Neural crest cell (in vitro differentiated cells): ENCODE measurements around the gene CNBD2. TPM values are rescaled to one million over a fixed set of nuclear protein-coding genes. Genes with fewer than 3 reads are reported as not detected.
A peak's percentile ranks its signal among the peaks of the same experiment; 100 is the strongest.
"Not testable (repeated sequence)": the region's sequence is repeated elsewhere in the genome, so short reads cannot be mapped to it uniquely, and the experiment has no call there.

Source experiments
- DNase-seq: peaks from one replicate; pipeline ENCODE4 v3.0.0; 2021; ENCODE audit warnings: low read depth, mixed read lengths, low spot score
- H3K27ac Mint-ChIP-seq: one replicate; pipeline ENCODE4 v1.8.0; 2021; ENCODE audit warnings: mild to moderate bottlenecking, mixed read lengths; ENCODE audit not compliant: unreplicated experiment
- H3K27me3 Mint-ChIP-seq: 2 replicates; pipeline ENCODE4 v1.8.0; 2021; ENCODE audit warnings: low read depth, mild to moderate bottlenecking, mixed read lengths
- H3K36me3 Mint-ChIP-seq: 2 replicates; pipeline ENCODE4 v1.8.0; 2021; ENCODE audit warnings: low read depth, mild to moderate bottlenecking, mixed read lengths
- H3K4me1 Mint-ChIP-seq: 2 replicates; pipeline ENCODE4 v1.8.0; 2021; ENCODE audit warnings: mixed read lengths
- H3K4me3 Mint-ChIP-seq: one replicate; pipeline ENCODE4 v1.8.0; 2021; ENCODE audit warnings: mild to moderate bottlenecking, mixed read lengths
- H3K9me3 Mint-ChIP-seq: 2 replicates; pipeline ENCODE4 v1.8.0; 2021; ENCODE audit warnings: mixed read lengths
- total RNA-seq: library from RNA; stranded (reverse); gene quantifications from 2 replicates; pipeline ENCODE4 v1.2.1, GENCODE V29; 2021
- TF ChIP-seq, protein P1 (sequence below): fragments of 200-600 bp; sonication (generic); conservative IDR thresholded peaks from 2 replicates; pipeline ENCODE4 v1.5.0; 2021; ENCODE audit warnings: antibody characterized with exemption, mild to moderate bottlenecking

CNBD2 gene
- total RNA-seq, 1 donor from 2014 or later, result 7.4 TPM

DNA sequence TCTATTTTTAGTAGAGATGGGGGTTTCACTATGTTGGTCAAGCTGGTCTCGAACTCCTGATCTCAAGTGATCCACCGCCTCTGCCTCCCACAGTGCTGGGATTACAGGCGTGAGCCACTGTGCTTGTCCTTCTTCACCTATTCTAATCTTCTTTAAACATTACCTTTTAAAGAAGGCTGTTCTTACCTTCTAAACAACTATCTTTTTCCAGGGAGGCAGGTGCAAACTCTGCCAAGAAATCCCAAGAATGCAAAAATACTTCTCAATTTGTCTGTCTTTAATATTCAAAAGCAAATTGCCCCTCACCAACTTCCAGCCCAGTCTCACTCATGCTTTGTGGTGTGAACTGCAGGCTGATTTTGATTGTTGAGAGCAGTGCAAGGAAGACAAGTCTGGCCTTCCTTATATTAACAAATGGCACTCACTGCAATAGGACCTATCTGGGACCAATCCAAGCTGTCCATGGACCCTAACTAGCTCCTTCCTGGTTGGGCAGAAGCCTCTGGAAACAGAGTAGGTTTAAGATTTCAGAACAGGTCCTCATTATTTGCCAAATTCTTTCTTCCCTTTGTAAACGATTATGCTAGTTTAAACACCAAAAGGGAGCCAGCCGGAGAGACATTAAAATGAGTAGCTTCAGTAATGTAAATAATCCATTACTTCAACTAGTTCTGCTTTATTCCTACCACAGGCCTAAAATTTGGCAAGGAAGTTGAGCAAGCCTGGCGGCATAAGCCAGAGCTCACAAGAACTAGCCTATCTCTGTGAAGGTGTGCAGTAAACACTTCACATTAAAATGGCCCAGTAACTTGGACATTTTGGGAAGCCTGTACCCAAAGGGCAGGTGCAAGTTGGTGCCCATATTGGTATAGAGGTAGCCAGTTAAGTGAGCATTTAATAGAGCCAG is 15.7 kb upstream of the CNBD2 start:
- Mint-ChIP-seq H3K9me3 (no peaks in the 10 kb centered on the region), H3K4me3 (peak overlapping the region; percentile 100), H3K36me3 (peaks cover 5% of the 10 kb centered on the region), H3K4me1 (peaks cover 21% of the 10 kb centered on the region), H3K27me3 (no peaks in the 10 kb centered on the region), H3K27ac (peak overlapping the region; percentile 97)
- TF ChIP-seq, protein P1, sequence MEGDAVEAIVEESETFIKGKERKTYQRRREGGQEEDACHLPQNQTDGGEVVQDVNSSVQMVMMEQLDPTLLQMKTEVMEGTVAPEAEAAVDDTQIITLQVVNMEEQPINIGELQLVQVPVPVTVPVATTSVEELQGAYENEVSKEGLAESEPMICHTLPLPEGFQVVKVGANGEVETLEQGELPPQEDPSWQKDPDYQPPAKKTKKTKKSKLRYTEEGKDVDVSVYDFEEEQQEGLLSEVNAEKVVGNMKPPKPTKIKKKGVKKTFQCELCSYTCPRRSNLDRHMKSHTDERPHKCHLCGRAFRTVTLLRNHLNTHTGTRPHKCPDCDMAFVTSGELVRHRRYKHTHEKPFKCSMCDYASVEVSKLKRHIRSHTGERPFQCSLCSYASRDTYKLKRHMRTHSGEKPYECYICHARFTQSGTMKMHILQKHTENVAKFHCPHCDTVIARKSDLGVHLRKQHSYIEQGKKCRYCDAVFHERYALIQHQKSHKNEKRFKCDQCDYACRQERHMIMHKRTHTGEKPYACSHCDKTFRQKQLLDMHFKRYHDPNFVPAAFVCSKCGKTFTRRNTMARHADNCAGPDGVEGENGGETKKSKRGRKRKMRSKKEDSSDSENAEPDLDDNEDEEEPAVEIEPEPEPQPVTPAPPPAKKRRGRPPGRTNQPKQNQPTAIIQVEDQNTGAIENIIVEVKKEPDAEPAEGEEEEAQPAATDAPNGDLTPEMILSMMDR, result no peak
- DNase-seq, result no peak

DNA sequence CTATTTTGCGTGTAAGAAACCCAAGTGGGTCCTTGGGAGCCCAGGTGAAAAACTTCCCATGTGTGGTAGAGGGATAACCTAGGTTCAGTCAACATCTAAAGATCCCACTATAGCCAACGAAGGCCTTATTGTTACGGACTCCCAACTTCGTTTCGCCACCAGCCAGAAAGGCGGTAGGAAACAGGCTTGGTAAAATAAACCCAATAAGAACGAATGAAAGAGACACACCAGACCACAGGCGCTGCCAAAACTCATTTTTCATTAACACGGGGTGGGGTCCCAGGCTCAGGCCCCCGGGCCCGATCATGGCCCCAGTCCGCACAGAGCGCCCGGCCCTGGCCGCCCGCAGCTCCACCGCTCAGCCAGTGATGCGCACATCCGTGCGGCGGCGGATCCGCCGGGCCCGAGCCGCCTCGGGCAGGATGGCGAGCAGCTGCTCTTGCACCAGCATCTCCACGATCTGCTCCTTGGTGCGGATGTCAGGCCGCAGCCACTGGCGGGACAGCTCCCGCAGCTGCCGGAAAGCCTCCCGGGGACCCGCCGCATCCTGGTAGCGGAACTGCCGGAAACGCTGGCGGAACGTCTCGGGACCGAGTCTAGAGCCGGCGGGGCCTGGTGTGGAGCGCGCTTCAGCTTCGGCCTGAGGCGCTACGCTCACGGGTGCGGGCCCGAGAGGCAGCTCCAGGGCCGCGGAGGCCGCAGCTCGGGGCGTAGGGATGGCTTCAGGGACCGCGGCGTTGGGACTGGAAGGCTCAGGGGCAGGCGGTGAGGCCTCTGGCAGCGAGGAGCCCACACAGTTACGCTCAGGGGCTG is 14.8 kb upstream of the CNBD2 start:
- Mint-ChIP-seq H3K9me3 (no peaks in the 10 kb centered on the region), H3K4me3 (peak overlapping the region; percentile 100), H3K4me1 (peaks cover 21% of the 10 kb centered on the region), H3K27ac (peak overlapping the region; percentile 99), H3K27me3 (no peaks in the 10 kb centered on the region), H3K36me3 (peaks cover 5% of the 10 kb centered on the region)
- peak; percentile 32 for DNase-seq
- TF ChIP-seq, protein P1, result no peak

DNA sequence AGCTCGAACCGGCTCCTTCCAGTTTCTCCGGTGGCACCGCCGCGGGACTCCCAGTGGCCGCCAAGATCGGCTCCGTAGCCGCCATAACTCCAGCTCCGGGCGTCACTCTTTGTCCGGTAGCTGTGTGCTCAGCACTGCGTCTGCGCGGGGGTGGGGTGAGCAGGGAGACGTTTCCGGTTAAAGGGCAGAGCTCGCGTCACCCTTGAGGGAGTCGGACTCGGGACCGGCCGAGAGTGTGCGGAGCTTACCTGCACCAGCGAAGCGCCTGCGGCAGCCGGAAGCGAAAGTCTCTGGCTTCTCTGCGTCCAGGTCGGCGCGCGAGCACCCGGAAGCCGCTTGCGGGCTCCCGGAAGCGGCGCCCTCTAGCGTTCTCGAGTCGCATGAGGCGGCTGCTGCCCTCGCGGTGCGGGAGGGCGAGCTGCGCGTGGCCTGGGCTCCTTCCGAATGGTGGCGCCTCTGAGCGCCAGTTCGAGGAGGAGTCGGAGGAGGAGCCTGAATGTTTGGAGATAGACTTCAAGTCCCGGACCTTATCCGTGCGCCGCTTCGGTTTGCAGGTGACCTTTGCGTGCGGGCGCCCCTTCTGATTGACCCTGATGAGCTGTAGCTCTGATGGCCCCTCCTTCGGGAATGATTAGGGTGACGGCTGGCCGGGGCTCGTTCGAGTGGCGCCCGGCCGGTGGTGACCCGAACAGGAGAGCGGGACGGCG is 14.0 kb upstream of the CNBD2 start, which contains the start of gene SCAND1:
SCAND1 (minus strand) TSS at position 303 of the 707 bp plus-strand sequence; CDS start at position 85, 218 bp downstream.
- Mint-ChIP-seq H3K27me3 (no peaks in the 10 kb centered on the region), H3K36me3 (peaks cover 3% of the 10 kb centered on the region), H3K4me3 (peak within 1 kb of the TSS; percentile 100), H3K27ac (peak within 1 kb of the TSS; percentile 100), H3K4me1 (peaks cover 21% of the 10 kb centered on the region), H3K9me3 (peaks cover 2% of the 10 kb centered on the region)
- DNase-seq, result peak; percentile 96
- TF ChIP-seq, protein P1, result peak; percentile 99

DNA sequence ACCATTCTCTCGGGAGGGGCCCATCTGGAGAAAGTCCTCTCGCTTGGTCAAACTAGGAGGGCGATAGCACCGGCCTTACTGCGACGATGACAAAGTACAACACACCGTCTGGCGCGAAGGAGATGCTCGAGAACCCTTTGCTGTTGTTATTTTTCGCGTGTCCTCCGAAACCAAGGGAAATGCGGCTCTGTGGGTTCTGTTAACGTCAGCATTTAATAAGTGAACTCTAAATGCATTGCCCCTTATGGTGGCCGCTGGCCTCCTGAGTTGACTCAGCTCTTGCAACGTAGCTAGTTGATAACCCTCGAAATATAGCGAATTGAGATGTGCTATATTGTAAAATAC is 13.5 kb upstream of the CNBD2 start:
- TF ChIP-seq, protein P1, result no peak
- peaks cover 2% of the 10 kb centered on the region for H3K9me3 Mint-ChIP-seq
- DNase-seq, result no peak
- peak overlapping the region; percentile 100 for H3K27ac Mint-ChIP-seq
- peak overlapping the region; percentile 100 for H3K4me3 Mint-ChIP-seq
- peaks cover 3% of the 10 kb centered on the region for H3K36me3 Mint-ChIP-seq
- no peaks in the 10 kb centered on the region for H3K27me3 Mint-ChIP-seq
- peaks cover 21% of the 10 kb centered on the region for H3K4me1 Mint-ChIP-seq

DNA sequence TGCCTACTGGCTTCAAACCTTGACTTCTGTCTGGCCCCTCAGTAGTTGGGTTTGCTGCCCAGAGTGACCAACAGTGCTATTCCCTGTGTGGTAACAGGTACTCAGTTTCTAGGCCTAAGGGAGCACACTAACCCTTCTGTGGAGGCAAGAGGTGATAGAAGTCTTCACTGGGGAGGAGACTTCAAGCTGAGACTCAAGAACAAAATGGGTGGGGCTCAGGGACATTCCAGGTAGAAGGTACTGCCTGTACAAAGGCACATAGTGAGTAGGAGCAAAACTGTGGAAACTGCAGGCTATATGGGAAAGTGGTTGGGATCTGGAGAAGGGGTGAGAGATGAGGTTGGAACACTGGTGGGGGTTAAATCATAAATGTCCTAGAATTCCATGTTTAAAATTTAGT is 11.8 kb upstream of the CNBD2 start:
- H3K27ac Mint-ChIP-seq, result no peak overlapping the region
- peak overlapping the region; percentile 62 for H3K4me3 Mint-ChIP-seq
- H3K9me3 Mint-ChIP-seq, result peaks cover 2% of the 10 kb centered on the region
- peaks cover 2% of the 10 kb centered on the region for H3K36me3 Mint-ChIP-seq
- H3K4me1 Mint-ChIP-seq, result peaks cover 21% of the 10 kb centered on the region
- TF ChIP-seq, protein P1, result no peak
- no peak for DNase-seq
- H3K27me3 Mint-ChIP-seq, result peaks cover 4% of the 10 kb centered on the region

DNA sequence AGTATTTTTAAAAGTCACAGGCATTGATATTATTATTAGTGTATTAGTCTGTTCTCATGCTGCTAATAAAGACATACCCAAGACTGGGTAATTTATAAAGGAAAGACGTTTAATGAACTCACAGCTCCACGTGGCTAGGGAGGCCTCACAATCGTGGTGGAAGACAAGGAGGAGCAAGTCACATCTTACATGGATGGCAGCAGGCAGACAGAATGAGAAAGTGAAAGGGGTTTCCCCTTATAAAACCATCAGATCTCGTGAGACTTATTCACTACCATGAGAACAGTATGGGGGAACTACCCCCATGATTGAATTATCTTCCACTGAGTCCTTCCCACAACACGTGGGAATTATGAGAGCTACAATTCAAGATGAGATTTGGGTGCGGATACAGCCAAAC is 9.1 kb upstream of the CNBD2 start:
- H3K4me1 Mint-ChIP-seq, result peaks cover 11% of the 10 kb centered on the region

More for the DNA sequence above, 9.1 kb upstream of the CNBD2 start:
- not testable (repeated sequence) for DNase-seq, H3K9me3 Mint-ChIP-seq, H3K4me3 Mint-ChIP-seq, H3K27me3 Mint-ChIP-seq, H3K36me3 Mint-ChIP-seq, H3K27ac Mint-ChIP-seq
